Stimulated activated CD8-positive, alpha-beta memory T cell treated with anti-CD3 and anti-CD28 coated beads, Interleukin-15, amount 100 ng/mL, for 48 hours (primary cell): ENCODE data around the gene BMAL1.
"Not testable (repeated sequence)": the region's sequence is repeated elsewhere in the genome, so short reads cannot be mapped to it uniquely, and the experiment has no call there.

Experiments
- DNase-seq, 2 donors: peaks; one replicate each; pipeline ENCODE4 v3.0.0-alpha.2; 2020; ENCODE audit warnings: low read depth in 2 of 2

The BMAL1 gene

DNA sequence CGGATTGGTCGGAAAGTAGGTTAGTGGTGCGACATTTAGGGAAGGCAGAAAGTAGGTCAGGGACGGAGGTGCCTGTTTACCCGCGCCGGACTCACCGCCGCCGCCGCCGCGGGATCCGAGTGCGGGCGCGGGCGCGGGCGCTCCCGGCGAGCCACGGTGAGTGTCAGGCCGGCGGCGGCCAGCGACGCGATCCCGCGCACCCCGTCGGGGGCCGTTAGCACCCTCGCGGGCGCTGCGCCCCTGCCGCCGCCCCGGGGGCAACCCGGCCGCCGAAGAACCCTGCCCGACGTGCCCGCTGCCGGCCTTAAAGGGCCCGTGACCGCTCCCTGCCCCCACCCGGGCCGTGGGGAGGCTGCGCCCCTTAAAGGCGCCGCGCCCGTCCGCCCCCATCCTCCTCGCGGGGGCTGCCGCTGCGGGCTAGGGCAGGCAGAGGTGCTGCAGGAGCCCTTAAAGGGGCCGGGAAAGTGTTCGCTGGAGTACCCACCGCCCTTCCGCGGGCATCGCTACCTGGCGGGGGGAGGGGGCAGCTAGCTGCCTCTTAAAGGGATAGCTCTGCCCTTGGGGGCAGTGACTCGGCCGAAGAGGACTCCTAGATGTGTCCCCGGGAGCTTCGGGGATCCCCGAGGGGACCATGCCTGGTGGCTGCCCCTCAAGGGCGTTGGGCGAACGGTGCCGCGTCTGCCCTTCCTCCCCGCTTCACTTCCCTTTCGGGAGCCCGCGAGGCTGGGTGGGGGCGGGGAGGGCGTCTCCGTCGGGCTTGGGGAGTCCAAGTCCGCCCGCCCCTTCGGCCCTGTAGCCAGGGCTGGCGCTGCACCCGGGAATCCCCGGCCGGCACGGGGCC is at the start of gene BMAL1:
Gene BMAL1, plus strand, starts transcription at position 23 of the 841 bp plus-strand sequence. CDS start 76,519 bp downstream, outside the sequence.
- DNase-seq = peak; percentile 30 to 47

DNA sequence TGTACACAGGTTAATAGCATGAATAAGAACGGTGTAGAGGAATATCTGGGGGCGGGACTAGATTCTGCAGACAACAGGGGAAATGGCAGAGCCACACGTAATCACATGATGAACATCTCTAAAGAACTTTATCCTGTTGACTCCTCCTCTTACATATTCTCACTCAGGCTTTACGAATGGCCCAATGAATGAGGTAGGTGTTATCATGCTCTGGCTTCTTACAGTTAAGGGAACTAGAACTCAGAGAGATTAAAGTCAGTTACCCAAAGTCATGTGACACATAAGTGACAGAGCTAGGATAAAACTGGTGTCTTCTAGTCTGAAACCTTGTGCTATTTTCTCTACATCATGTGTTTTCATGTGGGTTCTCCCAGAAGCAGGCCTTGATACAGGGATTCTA is 49.0 kb upstream of the BMAL1 start:
- DNase-seq = no peak

DNA sequence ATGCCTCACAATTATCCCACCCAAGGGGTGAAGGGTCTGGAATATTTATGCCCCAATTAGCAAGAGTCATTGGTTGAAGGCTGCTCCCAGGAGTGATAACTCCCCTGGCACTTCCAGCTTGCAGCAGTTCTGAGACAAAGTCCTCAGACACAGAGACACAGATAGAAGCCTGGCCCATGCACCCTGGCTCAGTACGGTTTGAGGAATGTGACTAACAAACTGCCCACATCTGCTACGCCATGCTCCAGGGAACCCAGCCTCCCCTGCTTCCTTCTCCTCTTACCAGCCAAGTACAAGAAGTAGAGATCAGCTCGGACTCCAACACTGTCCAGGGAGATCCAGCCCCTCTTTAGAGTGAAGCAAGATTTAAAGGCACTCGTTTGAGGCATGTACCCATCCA is 48.5 kb upstream of the BMAL1 start:
- no peak for DNase-seq

GRCh38 chr11:13229711-13230318 is 47.8 kb upstream of the BMAL1 start:
- DNase-seq = no peak

DNA sequence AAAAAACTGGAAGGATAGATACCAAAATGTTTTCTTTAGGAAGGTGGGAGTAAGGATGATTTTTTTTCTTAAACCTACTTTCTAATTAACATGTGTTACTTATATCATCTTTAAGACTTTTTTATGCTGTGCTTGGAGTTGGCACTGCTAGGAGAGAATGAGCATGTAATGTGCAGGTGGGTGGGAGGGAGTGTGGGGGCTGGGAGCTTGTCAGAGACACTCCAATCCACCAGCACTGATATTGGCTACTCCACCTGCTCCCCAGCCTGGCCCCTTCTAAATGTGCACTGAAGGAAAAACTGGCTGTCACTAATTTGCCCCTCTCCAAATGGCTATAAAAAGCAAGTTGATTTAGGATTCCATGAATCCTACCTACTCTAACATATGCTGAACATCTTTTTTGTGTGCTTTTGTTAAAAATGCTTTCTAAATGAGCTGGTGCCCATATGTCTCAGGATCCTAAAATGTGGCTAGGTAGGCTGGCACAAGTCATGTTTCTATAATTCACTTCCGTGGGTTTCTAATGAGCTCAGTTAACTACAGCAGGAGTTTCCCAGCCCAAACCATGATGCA is 44.3 kb upstream of the BMAL1 start:
- DNase-seq = no peak

DNA sequence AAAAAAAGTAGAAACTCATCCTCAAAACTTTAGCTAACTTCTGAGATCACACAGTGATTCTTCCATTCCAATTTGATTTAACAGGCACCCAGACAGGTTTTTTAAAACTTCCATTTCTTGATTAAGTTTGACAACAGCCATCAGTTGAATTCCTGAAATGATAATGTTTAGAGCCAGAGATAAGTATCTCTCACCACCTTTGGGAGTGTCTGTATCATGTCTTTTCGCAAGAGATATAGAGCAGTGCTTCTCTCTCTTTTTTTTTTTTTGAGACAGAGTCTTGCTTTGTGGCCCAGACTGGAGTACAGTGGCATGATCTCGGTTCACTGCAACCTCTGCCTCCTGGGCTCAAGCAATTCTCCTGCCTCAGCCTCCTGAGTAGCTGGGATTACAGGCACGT is 41.7 kb upstream of the BMAL1 start:
- no peak for DNase-seq

DNA sequence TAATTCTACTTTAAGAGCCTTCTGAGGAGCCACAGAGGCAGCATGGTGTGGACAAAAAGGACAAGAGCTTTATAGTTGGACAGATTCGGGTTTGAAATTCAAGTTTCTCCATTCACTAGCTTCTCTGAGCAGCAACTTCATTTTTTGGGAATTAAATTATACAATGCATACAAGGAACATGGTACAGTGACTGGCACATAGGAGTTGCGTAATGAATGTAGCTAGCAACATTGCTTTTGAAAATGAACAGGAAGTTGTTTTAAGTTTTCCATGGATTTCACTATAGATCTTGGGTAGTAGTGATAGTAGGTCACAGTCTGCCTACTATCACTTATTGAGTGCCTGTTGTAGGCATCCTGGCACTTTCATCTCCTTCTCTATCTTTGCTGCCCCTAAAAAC is 41.0 kb upstream of the BMAL1 start:
- no peak for DNase-seq

GRCh38 chr11:13237761-13238160 is 39.8 kb upstream of the BMAL1 start:
- no peak for DNase-seq

DNA sequence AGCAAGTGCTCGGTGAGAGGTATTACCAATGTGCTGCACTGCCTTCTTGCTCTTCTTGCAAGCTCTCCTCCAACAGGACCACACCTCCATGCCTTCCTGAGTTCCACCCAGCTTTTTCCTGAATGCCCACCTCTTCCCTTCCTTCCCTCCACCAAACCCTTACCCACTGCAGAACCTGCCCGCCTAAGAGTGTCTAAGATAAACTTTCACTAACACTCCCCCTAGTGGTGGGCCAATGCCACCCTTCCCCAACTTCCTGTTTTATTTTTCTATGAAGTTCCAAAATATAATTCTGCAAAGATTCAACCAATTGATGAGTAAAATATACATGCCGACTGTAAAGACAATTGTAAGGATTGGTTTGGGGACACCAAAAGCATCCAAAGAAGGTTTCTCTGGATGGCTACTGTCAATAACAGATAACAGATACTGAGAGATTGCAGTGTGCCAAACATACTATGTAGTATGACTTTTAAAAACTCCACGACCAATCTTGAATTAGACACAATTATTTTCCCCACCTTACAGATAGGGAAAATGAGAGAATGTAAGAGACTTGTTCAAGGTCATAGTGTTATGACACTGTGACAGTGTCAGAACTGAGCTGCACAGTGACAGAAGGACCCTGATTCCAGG is 38.6 kb upstream of the BMAL1 start:
- DNase-seq = peak in 1 of 2 donors; percentile 16

GRCh38 chr11:13242564-13242963 is 35.0 kb upstream of the BMAL1 start:
- DNase-seq = no peak

DNA sequence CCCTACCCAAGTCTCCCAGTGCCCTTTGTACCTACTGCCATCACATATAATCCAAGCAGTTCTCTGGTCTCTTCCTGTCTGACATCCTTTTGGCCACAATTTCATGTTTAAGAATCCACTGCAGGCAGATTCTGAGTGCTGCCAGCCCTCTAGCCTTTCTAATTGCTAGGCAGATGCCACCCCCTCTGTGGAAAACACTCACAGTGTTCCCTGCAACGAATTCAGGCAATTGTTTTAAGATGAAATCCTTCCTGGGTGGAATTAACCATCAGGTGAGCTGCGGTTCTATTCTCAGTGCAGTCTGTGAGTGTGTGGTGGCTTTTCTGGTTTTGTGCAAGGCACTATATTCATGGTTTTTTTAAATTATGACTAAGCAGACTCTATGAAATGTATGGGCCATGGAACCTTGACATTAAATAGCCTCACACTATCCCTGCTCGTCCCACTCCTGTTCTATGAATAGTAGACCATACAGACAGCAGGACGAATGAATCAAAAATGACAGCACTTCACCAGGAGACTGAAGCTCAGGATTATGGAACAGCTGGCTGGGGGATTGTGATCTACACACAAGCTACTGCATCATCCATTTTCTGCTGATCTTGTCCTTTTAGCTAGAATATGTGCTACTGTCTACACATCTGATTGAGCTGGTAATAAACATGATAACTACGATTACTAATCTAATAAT is 29.8 kb upstream of the BMAL1 start:
- no peak for DNase-seq

DNA sequence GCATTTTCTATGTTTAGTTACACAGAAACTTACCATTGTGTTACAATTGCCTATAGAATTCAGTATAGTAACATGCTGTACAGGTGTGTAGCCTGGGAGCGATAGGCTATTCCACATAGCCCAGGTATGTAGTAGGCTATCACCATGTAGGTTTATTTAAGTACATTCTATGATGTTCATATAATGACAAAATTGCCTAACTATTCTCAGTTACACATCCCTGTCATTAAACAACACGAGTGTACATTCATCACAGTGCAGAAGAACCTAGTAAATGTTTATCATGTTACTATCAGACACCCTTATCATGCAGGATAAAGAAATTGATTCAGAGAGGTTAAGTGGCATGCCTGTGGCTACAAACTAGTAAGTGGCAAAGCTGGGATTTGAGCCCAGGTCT is 28.4 kb upstream of the BMAL1 start:
- DNase-seq = no peak

DNA sequence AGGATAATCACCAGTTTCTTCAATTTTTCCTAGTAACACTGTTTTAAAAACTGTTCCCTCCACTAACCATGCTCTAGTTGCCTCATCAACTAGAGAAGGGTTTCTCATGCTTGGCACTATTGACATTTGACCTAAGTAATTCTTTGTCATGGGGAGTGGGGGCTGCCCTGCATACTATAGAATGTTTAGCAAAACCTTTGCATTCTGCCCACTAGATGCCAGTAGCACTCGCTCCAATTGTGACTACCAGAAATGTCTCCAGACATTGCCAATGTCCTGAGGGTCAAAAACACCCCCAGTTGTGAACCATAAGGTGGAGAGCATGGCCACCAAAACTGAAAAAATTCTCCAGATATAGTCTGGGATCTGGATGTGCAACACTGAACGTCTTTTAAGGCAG is 27.6 kb upstream of the BMAL1 start:
- DNase-seq = no peak

GRCh38 chr11:13251966-13252365 is 25.6 kb upstream of the BMAL1 start:
- DNase-seq = no peak

- no peak for DNase-seq
Measured at GRCh38 chr11:13252438-13252837, 25.2 kb upstream of the BMAL1 start.

DNA sequence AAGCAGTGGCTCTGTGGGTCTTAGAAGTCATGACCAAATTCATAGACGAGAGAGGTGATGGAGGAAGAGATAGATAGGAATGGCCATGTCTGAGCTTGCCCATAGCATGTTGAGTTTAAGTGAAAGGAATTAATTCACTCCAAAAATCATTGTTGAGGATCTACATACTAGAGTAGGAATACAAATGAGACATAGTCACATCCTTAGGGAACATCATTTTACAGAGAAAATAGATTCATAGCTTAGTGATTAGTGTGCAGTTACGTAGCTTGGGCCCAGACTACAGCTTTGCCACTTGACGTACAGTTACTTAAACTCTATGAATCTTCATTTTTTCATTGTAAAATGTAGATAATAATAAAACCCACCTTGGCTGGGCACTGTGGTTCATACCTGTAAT is 21.4 kb upstream of the BMAL1 start:
- no peak for DNase-seq

GRCh38 chr11:13258061-13258460 is 19.5 kb upstream of the BMAL1 start:
- DNase-seq = not testable (repeated sequence)

DNA sequence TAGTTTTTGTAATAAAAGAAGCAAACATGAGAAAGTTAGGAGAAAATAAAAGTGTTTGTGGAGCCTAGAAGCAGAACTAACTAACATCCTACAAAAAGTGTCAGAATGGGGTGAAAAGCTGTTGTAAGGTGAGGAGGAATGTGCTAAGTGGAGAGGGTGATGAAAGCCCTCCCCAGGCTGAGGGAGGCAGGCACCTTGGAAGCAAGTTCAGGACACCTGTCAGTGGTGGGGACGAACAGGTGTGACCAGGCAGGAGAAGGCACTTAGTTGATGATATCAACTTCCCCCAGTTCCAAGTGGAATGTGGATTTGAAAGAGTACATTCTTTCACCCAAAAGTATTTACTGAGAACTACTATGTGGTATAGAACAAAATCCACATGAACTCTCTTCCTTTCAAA is 18.7 kb upstream of the BMAL1 start:
- no peak for DNase-seq

- DNase-seq = no peak
Measured at GRCh38 chr11:13259374-13259773, 18.2 kb upstream of the BMAL1 start.

- DNase-seq = no peak
Measured at GRCh38 chr11:13260201-13260962, 17.2 kb upstream of the BMAL1 start.

DNA sequence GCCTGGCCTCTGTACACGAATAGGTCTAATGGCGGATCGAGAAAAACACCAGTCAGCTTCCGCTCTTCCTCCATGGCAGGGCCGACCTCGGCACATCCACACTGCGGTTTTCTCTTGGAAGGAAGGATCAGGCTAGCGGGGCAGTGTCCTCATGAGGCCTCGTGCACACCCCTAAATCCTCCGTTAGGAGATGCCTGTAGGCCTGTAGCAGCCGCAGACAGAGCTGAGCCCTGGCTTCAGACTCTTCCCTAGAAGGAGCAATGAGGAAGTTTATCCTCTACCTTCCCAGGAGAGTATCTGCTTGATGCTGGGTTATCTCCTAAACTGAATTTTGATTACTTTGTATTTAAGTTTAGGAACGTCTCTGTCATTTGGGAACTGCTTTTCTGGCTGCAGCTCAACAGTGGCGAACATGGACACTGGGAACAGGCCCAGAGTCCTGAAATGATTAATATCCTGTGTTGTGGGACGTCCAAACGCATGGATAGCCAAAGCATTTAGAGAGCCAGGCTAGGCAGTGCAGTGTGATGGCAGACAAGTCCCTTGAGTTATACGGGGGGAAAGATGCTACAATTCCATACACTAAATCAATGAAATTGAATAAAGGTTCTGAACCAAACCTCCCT is 16.5 kb upstream of the BMAL1 start:
- DNase-seq = no peak
